Spinal cord (tissue), 10 donors: Measurements from ENCODE around the gene IL21R. TPM values are rescaled to one million over a fixed set of nuclear protein-coding genes. Genes with fewer than 3 reads are reported as not detected.
"Not testable (repeated sequence)": the region's sequence is repeated elsewhere in the genome, so short reads cannot be mapped to it uniquely, and the experiment has no call there.

Experiments used
- DNase-seq, 6 donors: peaks; one replicate each; pipeline versions ENCODE4 v3.0.0 to v3.0.0-alpha.2; 2013 to 2015; ENCODE audit warnings: low spot score in 6 of 6, low read depth in 4 of 6
- H3K27ac ChIP-seq: one replicate; pipeline ENCODE4 v1.5.1; 2013; ENCODE audit warnings: low read depth, low read length, control low read depth
- H3K27me3 ChIP-seq: one replicate; pipeline ENCODE4 v1.6.1; 2013; ENCODE audit warnings: low read length; ENCODE audit not compliant: control insufficient read depth, insufficient read depth
- H3K36me3 ChIP-seq: one replicate; pipeline ENCODE4 v1.6.1; 2013; ENCODE audit warnings: low read length; ENCODE audit not compliant: control insufficient read depth, insufficient read depth
- H3K4me1 ChIP-seq: one replicate; pipeline ENCODE4 v1.6.1; 2013; ENCODE audit warnings: low read length; ENCODE audit not compliant: control insufficient read depth, insufficient read depth
- H3K4me3 ChIP-seq: one replicate; pipeline ENCODE4 v1.5.1; 2013; ENCODE audit warnings: low read depth, low read length, control low read depth
- H3K9me3 ChIP-seq: one replicate; pipeline ENCODE4 v1.6.1; 2013; ENCODE audit warnings: low read length; ENCODE audit not compliant: control insufficient read depth, insufficient read depth
- WGBS: methylation state at CpG from one replicate; pipeline ENCODE4 v1.1.5; 2013; ENCODE audit warnings: missing lambda C conversion rate; ENCODE audit not compliant: insufficient coverage; 5-methylcytosine and 5-hydroxymethylcytosine counted together
- polyA plus RNA-seq, 2 donors: library from polyadenylated mRNA; unstranded; fragments of 120-200 nt; gene quantifications; one replicate each; pipeline ENCODE4 v1.2.1, GENCODE V29; 2013; ENCODE audit not compliant: insufficient read length in 2 of 2
- total RNA-seq, 2 donors: library from RNA; depleted of rRNA in 1 of 2; stranded (reverse); fragments of 120-200 nt in 1 of 2; fragments of >200 nt in 1 of 2; gene quantifications; one replicate each; pipeline versions ENCODE4 v1.2.3 to v1.2.4, GENCODE V29; 2013 to 2014
- donor health status: healthy.

IL21R gene
- total and polyA plus RNA-seq, 4 donors: 0.06 to 0.93 (median 0.35) TPM

DNA sequence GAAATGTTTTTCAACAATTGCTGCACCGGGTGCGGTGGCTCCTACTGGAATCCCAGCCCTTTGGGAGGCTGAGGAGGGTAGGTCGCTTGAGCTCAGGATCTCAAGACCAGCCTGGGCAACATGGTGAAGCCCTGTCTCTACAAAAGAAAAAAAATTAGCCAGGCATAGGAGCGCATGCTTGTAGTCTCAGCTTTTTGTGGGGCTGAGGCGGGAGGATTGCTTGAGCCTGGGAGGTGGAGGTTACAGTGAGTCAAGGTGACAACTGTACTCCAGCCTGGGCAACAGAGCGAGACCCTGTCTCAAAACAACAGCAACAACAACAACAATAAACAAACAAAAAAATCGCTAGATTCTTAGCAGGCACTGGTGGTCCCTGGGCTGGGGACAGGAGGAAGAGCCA lies 28.5 kb downstream of the IL21R start:
- Histone ChIP-seq H3K4me1 (no peaks in the 10 kb centered on the region), H3K4me3 (no peak overlapping the region), H3K36me3 (no peaks in the 10 kb centered on the region), H3K9me3 (no peaks in the 10 kb centered on the region), H3K27me3 (no peaks in the 10 kb centered on the region), H3K27ac (no peak overlapping the region)
- no peak for DNase-seq
- WGBS: 87% methylated on average over 4 of the region's 7 CpGs

- H3K36me3 ChIP-seq: no peaks in the 10 kb centered on the region
- no peaks in the 10 kb centered on the region for H3K4me1 ChIP-seq
- no peaks in the 10 kb centered on the region for H3K9me3 ChIP-seq
- no peak overlapping the region for H3K4me3 ChIP-seq
- no peaks in the 10 kb centered on the region for H3K27me3 ChIP-seq
- no peak overlapping the region for H3K27ac ChIP-seq
- no peak for DNase-seq
- 78% methylated on average over 10 of the region's 10 CpGs for WGBS
Observed at GRCh38 chr16:27430923-27431484, 29.0 kb downstream of the IL21R start.

GRCh38 chr16:27431773-27432532 lies 30.0 kb downstream of the IL21R start:
- DNase-seq: no peak
- H3K4me1 ChIP-seq: no peaks in the 10 kb centered on the region

GRCh38 chr16:27432558-27432957 lies 30.6 kb downstream of the IL21R start:
- H3K27me3 ChIP-seq: no peaks in the 10 kb centered on the region
- H3K9me3 ChIP-seq: no peaks in the 10 kb centered on the region
- WGBS: 68% methylated on average over 6 of the region's 6 CpGs
- no peaks in the 10 kb centered on the region for H3K4me1 ChIP-seq
- no peaks in the 10 kb centered on the region for H3K36me3 ChIP-seq
- no peak overlapping the region for H3K4me3 ChIP-seq
- H3K27ac ChIP-seq: no peak overlapping the region
- no peak for DNase-seq

More at GRCh38 chr16:27431773-27432532, 30.0 kb downstream of the IL21R start:
- WGBS: 95% methylated on average over 10 of the region's 15 CpGs
- H3K27me3 ChIP-seq: no peaks in the 10 kb centered on the region
- no peak overlapping the region for H3K4me3 ChIP-seq
- no peak overlapping the region for H3K27ac ChIP-seq
- no peaks in the 10 kb centered on the region for H3K9me3 ChIP-seq
- no peaks in the 10 kb centered on the region for H3K36me3 ChIP-seq

- WGBS: 77% methylated on average over 3 of the region's 5 CpGs
- H3K27ac ChIP-seq, DNase-seq: not testable (repeated sequence)
Observed at GRCh38 chr16:27433191-27433590, 31.2 kb downstream of the IL21R start.

DNA sequence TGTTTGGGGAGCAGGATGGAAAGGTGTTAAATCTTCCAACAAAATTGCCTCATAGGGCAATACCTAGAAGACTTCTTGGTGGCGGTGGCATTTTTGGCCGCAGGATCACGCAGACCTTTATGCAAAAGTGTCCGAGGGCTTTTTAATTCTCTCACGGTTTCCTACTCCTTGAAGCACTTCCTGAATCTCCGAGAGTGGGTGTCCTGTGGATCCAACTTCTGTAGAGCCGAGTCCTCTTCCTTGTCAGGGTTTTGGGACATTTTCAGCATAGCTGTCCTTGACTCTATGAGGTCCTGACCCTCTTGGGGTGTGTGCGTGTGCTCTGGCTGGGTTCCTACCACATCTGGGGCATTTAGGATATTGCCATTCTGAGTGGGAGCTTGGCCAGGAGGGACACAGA lies 31.7 kb downstream of the IL21R start:
- Histone ChIP-seq H3K36me3 (no peaks in the 10 kb centered on the region), H3K27ac (no peak overlapping the region), H3K4me3 (no peak overlapping the region), H3K9me3 (no peaks in the 10 kb centered on the region), H3K27me3 (no peaks in the 10 kb centered on the region), H3K4me1 (no peaks in the 10 kb centered on the region)
- WGBS: 92% methylated on average over 8 of the region's 8 CpGs
- no peak for DNase-seq

More at GRCh38 chr16:27433191-27433590, 31.2 kb downstream of the IL21R start:
- not testable (repeated sequence) for H3K4me1 ChIP-seq, H3K36me3 ChIP-seq, H3K9me3 ChIP-seq, H3K4me3 ChIP-seq, H3K27me3 ChIP-seq

GRCh38 chr16:27434141-27435051 lies 32.4 kb downstream of the IL21R start:
- Histone ChIP-seq H3K4me3 (no peak overlapping the region), H3K36me3 (no peaks in the 10 kb centered on the region), H3K4me1 (no peaks in the 10 kb centered on the region), H3K27me3 (no peaks in the 10 kb centered on the region), H3K27ac (no peak overlapping the region), H3K9me3 (no peaks in the 10 kb centered on the region)
- 89% methylated on average over 16 of the region's 16 CpGs for WGBS
- DNase-seq: no peak

DNA sequence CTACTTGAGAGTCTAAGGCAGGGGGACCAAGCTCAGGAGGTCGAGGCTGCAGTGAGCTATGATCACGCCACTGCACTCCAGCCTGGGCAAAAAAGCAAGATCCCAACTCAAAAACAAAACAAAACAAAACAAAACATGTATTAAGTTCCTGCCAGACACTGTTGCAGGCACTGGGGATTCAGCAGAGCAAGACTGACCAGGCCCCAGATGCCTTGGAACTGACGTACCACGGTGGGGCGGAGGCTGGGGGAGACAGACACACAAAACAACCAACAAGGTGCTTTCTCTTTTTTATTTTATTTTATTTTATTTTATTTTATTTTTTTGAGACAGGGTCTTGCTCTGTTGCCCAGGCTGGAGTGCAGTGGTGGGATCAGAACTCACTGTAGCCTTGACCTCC lies 33.2 kb downstream of the IL21R start:
- not testable (repeated sequence) for H3K4me3 ChIP-seq, H3K27me3 ChIP-seq, H3K4me1 ChIP-seq, H3K36me3 ChIP-seq, H3K27ac ChIP-seq, DNase-seq, H3K9me3 ChIP-seq
- 89% methylated on average over 3 of the region's 5 CpGs for WGBS

DNA sequence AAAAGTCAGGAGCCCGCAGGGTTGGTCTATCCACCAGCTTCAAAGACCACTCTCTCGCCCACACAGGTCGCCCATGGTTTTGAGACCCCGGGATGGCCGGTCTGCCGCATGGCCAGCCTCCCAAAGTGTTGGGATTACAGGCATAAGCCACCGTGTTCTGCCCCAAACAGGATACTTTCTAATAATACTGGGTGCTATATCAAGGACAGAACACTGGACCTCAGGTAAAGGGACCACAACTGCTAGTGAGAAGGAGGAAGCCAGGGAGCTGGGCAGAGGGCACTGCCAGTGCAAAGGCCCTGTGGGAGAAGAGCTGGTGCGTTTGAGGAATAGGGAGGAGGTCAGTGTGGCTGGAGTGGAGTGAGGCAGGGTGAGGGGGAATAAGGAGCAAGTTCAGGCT lies 34.1 kb downstream of the IL21R start:
- Histone ChIP-seq H3K36me3 (no peaks in the 10 kb centered on the region), H3K27ac (no peak overlapping the region), H3K4me1 (no peaks in the 10 kb centered on the region), H3K27me3 (no peaks in the 10 kb centered on the region), H3K4me3 (no peak overlapping the region), H3K9me3 (no peaks in the 10 kb centered on the region)
- DNase-seq: no peak
- WGBS: 96% methylated on average over 8 of the region's 8 CpGs
